Measurements from ENCODE around the gene FRMD8.

The FRMD8 gene

GRCh38 chr11:65392186-65392829, 5.9 kb downstream of the FRMD8 start:
- DNase-seq (ENCODE audit: low spot score) = no peak
- no peak for TF ChIP-seq CTCF (IDR thresholded peaks at IDR 0.05; ENCODE audit: extremely low read depth, insufficient read depth, missing control alignments)
- in situ Hi-C loops (cut with MboI; ENCODE audit: low pct_unique_long_range_greater_than_20kb, low sequenced_read_pairs, unreplicated experiment) = no loop called here

- in situ Hi-C loops (cut with MboI; ENCODE audit: low pct_unique_long_range_greater_than_20kb, low sequenced_read_pairs, unreplicated experiment) = no loop called here
- TF ChIP-seq CTCF (IDR thresholded peaks at IDR 0.05; ENCODE audit: extremely low read depth, insufficient read depth, missing control alignments) = no peak
- no peak for DNase-seq (ENCODE audit: low spot score)
Observed at GRCh38 chr11:65392899-65393298, 6.5 kb downstream of the FRMD8 start.

GRCh38 chr11:65393513-65394079, 7.2 kb downstream of the FRMD8 start:
- TF ChIP-seq CTCF (IDR thresholded peaks at IDR 0.05; ENCODE audit: extremely low read depth, insufficient read depth, missing control alignments) = no peak
- in situ Hi-C loops (cut with MboI; ENCODE audit: low pct_unique_long_range_greater_than_20kb, low sequenced_read_pairs, unreplicated experiment) = no loop called here
- no peak for DNase-seq (ENCODE audit: low spot score)

GRCh38 chr11:65394125-65394536, 7.7 kb downstream of the FRMD8 start:
- TF ChIP-seq CTCF (IDR thresholded peaks at IDR 0.05; ENCODE audit: extremely low read depth, insufficient read depth, missing control alignments) = no peak
- no peak for DNase-seq (ENCODE audit: low spot score)
- in situ Hi-C loops (cut with MboI; ENCODE audit: low pct_unique_long_range_greater_than_20kb, low sequenced_read_pairs, unreplicated experiment) = no loop called here

GRCh38 chr11:65395961-65396530, 9.6 kb downstream of the FRMD8 start:
- no peak for DNase-seq (ENCODE audit: low spot score)
- in situ Hi-C loops (cut with MboI; ENCODE audit: low pct_unique_long_range_greater_than_20kb, low sequenced_read_pairs, unreplicated experiment) = no loop called here
- no peak for TF ChIP-seq CTCF (IDR thresholded peaks at IDR 0.05; ENCODE audit: extremely low read depth, insufficient read depth, missing control alignments)

GRCh38 chr11:65396769-65397745, 10.6 kb downstream of the FRMD8 start:
- no peak for TF ChIP-seq CTCF (IDR thresholded peaks at IDR 0.05; ENCODE audit: extremely low read depth, insufficient read depth, missing control alignments)
- DNase-seq (ENCODE audit: low spot score) = no peak
- in situ Hi-C loops (cut with MboI; ENCODE audit: low pct_unique_long_range_greater_than_20kb, low sequenced_read_pairs, unreplicated experiment) = no loop called here

All from GM13977 (cell line).